Activated naive CD4-positive, alpha-beta T cell treated with anti-CD3 and anti-CD28 coated beads, Interleukin-2, amount 50 U/mL, for 72 hours (primary cell): ENCODE results near the gene ZCCHC13. TPM values are rescaled to one million over a fixed set of nuclear protein-coding genes. Genes with fewer than 3 reads are reported as not detected.
"Not testable (repeated sequence)": the region's sequence is repeated elsewhere in the genome, so short reads cannot be mapped to it uniquely, and the experiment has no call there.

Source experiments
- ATAC-seq, 2 donors: fragments of 150-1000 bp; cut with Tn5 transposase; 2 replicates each; pipeline ENCODE4 v1.10.0; 2021; ENCODE audit warnings: mild to moderate bottlenecking in 2 of 2, moderate library complexity in 2 of 2
- DNase-seq, 2 donors: peaks; one replicate each; pipeline ENCODE4 v3.0.0; 2021 to 2022; ENCODE audit warnings: low spot score in 2 of 2
- H3K27ac Mint-ChIP-seq, 2 donors: one replicate each; pipeline ENCODE4 v1.8.0; 2022; ENCODE audit warnings: mild to moderate bottlenecking in 2 of 2, mixed read lengths in 2 of 2
- H3K36me3 Mint-ChIP-seq, 2 donors: one replicate each; pipeline ENCODE4 v1.8.0; 2022; ENCODE audit warnings: mixed read lengths in 2 of 2
- H3K9me3 Mint-ChIP-seq, 2 donors: one replicate each; pipeline ENCODE4 v1.8.0; 2022; ENCODE audit warnings: mixed read lengths in 2 of 2
- total RNA-seq, 2 donors: library from RNA; stranded (reverse); gene quantifications; one replicate each; pipeline ENCODE4 v1.2.3, GENCODE V29; 2022

The ZCCHC13 gene
- total RNA-seq = not detected

DNA sequence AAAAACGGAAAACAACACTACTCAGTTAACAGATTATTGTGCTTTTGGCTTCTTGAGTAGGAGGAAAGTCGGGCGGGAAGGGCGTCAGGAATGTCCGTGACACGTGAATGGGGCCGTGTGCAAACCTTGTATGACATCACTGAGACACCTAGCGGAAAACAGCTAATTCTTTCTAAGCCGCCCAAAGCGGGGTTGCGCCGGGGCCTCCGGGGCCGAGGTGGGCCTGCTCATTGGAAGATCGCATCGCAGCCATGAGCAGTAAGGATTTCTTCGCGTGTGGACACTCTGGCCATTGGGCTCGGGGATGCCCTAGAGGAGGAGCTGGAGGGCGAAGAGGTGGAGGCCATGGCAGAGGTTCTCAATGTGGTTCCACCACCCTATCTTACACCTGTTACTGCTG lies at the start of gene ZCCHC13:
Gene ZCCHC13 (plus strand): TSS at position 165 of the 400 bp plus-strand sequence. CDS start 87 bp downstream, at position 252.
- Mint-ChIP-seq H3K27ac (no peak within 1 kb of the TSS), H3K9me3 (no peaks in the 10 kb centered on the region), H3K36me3 (no peaks in the 10 kb centered on the region)
- ATAC-seq = no peak
- DNase-seq = no peak

DNA sequence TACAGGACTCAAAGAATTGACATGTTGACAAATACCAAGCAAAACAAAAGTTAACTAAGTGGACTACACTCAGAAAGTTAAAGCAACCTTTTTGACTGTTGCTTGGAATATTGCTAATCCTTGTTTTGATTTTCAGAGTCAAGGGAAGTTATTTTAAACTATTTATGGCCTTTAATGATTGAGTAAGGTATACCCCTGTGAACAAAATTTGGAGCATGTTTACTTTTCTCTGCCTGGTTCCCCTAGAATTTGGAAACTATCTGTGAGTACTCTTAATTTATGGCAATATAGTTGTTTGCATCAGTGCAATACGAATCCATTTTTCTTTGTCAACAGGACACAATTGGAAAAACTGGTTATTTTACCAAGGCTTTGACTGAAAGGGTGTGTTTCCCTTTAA lies 45.9 kb upstream of the ZCCHC13 start:
- H3K36me3 Mint-ChIP-seq = peaks cover 5 to 22% of the 10 kb centered on the region in 2 donors
- not testable (repeated sequence) for DNase-seq, ATAC-seq, H3K9me3 Mint-ChIP-seq, H3K27ac Mint-ChIP-seq

DNA sequence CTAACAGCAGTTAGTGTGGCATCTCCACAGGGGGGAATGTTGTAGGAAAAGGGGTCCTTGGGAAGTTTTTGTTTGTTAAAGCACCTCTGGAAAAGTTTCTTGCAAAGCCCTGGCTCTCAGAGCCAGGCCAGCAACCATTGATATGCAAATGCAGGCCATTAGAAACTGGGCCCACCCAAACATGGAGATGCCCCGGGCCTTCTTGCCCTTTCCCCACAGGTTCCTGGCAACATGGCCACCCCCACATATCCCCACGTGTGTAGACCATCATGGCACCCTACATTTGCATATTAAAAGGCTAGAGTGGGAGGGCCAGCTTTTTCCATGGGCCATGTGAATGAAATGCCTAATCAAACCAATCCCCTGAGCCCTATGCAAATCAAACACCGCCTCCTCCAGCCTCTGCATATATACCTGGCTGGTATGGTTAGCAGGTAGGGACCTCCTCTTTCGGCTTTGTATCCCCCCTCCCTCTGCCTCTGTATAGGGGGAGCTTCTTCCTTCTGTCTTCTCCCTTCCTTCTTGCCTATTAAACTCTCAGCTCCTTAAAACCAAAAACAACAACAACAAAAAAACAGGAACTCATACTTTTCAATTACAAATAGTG lies 44.0 kb upstream of the ZCCHC13 start:
- DNase-seq = no peak
- Mint-ChIP-seq H3K27ac (peak overlapping the region in 1 of 2 donors; percentile 51), H3K36me3 (peaks cover 5 to 22% of the 10 kb centered on the region in 2 donors), H3K9me3 (no peaks in the 10 kb centered on the region)
- ATAC-seq = no peak

DNA sequence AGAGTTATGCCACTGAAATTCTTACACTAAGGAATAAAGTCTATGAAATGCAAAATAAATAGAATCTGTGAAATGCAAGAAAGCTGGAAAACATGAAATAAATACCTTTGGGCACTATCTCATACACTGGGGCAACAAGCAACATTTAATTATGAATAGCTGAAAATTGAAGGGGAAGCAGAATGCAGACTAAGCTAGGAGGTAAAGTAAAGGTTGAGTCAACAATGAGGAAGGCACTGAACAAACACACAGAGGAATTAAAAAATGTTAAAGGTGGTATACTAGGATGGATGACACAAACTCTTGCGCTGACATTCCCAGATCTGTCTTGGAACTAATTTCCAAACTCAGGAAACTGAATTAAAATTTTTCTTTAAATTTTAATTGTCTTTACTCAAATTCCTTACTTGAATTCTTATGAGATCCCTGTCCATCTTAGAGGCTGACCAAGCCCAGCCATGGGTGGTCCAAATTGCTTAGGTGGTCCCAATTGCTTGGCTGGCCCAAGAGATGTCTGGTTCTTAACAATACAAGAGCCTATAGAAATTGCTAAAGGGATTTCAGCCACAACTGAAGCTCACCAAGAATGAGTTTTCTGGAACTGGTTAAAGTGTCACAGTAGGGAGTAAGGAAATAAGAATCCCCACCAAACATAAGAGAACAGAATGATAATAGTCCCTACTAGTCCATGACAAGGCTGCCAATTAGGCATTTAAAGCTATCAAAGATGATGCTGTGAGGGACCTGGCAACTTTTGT lies 41.3 kb upstream of the ZCCHC13 start:
- H3K27ac Mint-ChIP-seq = no peak overlapping the region
- no peak for DNase-seq

DNA sequence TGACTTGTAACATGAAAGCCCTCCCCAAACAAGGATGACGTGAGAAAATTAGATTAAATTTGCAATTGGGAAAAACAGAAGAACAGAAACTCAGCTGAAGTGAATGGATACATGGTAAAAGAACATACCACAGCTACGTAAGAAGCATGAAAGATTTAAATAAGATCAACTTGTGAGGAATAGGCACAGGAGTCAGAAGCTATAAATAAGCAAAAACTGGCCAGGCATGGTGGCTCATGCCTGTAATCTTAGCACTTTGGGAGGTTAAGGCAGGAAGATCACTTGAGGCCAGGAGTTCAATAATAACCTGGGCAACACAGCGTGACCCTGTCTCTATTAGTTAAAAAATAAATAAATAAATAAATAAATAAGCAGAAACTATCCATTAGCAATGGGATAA lies 33.6 kb upstream of the ZCCHC13 start:
- H3K9me3 Mint-ChIP-seq = no peaks in the 10 kb centered on the region
- peaks cover 6% of the 10 kb centered on the region in 2 donors for H3K36me3 Mint-ChIP-seq
- ATAC-seq = no peak
- H3K27ac Mint-ChIP-seq = peak overlapping the region in 1 of 2 donors; percentile 15
- DNase-seq = no peak

More for the DNA sequence above, 41.3 kb upstream of the ZCCHC13 start:
- H3K9me3 Mint-ChIP-seq = no peaks in the 10 kb centered on the region
- ATAC-seq = no peak
- H3K36me3 Mint-ChIP-seq = peaks cover 5 to 15% of the 10 kb centered on the region in 2 donors

DNA sequence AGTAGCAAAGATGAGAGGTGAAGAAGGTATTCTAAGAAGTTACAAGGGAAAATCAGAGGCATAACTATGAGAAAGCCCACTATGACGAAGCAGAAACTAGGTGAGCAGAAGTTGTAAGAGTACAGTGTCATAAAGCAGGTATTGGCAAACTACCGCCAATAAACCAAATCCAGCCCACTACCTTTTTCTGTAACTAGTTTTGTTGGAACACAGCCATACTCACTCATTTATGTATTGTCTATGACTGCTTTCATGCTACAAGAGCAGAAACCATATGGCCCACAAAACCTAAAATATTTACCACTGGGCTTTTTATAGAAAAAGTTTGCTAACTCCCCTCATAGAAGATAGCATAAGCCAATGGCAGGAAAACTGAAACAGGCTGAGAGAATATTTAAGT lies 31.8 kb upstream of the ZCCHC13 start:
- peaks cover 6% of the 10 kb centered on the region in 2 donors for H3K36me3 Mint-ChIP-seq
- no peaks in the 10 kb centered on the region for H3K9me3 Mint-ChIP-seq
- peak; percentile 18 to 90 for ATAC-seq
- no peak for DNase-seq
- H3K27ac Mint-ChIP-seq = no peak overlapping the region

DNA sequence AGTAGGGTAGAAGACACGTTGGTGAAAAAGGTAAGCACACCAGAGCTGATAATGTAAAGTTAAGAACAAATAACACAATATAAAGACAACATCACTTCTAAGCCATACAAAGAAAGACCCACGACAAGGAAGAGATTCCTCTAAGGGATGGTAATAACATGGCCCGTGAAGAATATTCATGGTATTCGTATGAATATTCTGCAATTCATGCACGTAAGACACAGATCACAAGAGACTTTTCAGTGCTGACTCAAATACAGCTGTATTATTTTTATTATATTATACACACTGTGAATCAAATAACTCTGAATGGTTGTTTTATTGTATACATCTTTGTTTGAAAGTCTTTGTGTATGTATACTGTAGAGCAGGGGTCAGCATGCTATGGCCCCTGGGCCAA lies 29.5 kb upstream of the ZCCHC13 start:
- H3K36me3 Mint-ChIP-seq = peaks cover 6 to 12% of the 10 kb centered on the region in 2 donors
- no peak overlapping the region for H3K27ac Mint-ChIP-seq
- DNase-seq (no peak), ATAC-seq (no peak)
- H3K9me3 Mint-ChIP-seq = no peaks in the 10 kb centered on the region

DNA sequence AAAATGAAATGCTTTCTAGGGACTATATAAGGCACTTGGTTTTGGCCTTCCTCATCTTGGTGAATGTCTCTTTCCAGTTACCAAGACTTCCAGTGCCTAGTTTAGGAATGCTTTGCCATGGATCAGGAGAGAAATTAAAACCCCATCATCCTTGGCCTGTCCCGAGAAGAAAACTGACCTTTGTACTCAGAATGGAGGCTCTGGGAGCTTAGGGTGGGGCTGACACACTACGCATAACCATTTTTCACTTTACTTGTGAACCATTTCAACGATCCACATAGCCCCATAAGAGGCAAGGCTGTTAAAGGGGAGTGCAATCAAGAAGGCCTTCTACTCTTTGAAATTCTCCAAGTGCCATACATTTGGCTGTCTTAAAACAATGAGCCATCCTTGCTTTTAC lies 26.7 kb upstream of the ZCCHC13 start:
- no peak for DNase-seq
- no peak for ATAC-seq
- Mint-ChIP-seq H3K36me3 (peaks cover 0 to 16% of the 10 kb centered on the region in 2 donors), H3K9me3 (no peaks in the 10 kb centered on the region), H3K27ac (no peak overlapping the region)

DNA sequence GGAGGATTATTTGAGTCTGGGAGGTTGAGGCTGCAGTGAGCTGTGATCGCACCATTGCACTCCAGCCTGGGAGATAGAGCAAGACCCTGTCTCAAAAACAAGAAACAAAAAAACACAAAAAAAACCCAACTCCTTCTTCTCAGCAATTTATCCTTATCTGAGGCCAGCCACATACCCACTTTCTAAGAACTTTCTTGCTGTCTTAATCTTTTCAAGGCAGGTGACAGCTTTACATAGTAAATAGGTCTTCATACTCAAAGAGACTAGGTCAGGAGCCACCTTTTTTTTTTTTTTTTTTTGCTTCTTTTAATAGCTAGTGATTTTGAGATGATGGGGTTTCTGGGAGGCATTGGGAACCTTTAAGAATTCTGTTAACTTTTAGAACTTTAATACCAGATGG lies 26.1 kb upstream of the ZCCHC13 start:
- no peak overlapping the region for H3K27ac Mint-ChIP-seq
- DNase-seq = no peak
- peaks cover 0 to 16% of the 10 kb centered on the region in 2 donors for H3K36me3 Mint-ChIP-seq
- no peaks in the 10 kb centered on the region for H3K9me3 Mint-ChIP-seq
- no peak for ATAC-seq

DNA sequence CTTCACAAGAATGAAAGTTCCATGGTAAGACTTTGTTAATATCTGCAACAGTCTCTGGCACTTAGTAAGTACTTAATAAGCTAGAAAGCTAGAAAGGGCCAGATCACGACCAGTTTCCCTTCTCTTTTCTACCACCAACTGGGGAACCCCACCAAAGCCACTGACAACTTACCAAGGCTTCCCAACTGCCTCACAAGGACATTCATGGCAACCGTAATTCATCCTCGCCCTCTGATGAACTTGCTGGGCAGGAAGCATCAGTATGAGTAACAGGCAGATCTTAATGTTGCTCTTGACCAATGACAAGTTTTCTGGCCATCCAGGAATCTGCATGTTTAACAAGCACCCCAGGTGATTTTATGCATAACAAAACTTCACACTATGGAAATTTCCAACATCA lies 23.2 kb upstream of the ZCCHC13 start:
- Mint-ChIP-seq H3K27ac (no peak overlapping the region), H3K36me3 (peaks cover 0 to 16% of the 10 kb centered on the region in 2 donors), H3K9me3 (no peaks in the 10 kb centered on the region)
- no peak for DNase-seq
- no peak for ATAC-seq

DNA sequence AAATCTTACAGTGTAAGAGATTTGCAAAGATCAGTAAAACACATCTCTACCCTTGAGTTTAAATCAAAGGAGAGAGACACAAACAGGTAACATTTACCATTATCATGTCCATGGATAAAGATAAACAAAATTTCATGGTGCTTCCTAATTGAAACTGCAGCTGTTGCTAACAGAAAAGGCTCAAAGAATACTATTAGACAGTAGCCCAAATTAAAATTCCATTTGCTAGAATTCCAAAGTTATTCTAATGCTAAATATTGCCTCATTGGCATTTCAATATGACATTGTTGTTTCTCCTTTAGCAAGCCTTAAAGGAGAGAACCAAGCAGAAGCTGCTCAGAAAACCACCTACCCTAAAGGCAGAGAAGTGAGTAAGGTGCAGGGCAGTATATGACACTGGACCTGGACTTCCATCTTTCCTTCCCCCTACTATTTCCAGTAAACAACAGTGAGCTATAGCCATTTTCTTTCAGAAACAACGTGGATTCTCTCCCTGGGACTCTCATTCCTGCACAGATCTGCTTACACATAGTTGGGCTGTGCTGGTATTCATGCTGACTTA lies 19.5 kb upstream of the ZCCHC13 start:
- Mint-ChIP-seq H3K36me3 (peaks cover 0 to 24% of the 10 kb centered on the region in 2 donors), H3K9me3 (no peaks in the 10 kb centered on the region), H3K27ac (no peak overlapping the region)
- DNase-seq (no peak), ATAC-seq (no peak)

DNA sequence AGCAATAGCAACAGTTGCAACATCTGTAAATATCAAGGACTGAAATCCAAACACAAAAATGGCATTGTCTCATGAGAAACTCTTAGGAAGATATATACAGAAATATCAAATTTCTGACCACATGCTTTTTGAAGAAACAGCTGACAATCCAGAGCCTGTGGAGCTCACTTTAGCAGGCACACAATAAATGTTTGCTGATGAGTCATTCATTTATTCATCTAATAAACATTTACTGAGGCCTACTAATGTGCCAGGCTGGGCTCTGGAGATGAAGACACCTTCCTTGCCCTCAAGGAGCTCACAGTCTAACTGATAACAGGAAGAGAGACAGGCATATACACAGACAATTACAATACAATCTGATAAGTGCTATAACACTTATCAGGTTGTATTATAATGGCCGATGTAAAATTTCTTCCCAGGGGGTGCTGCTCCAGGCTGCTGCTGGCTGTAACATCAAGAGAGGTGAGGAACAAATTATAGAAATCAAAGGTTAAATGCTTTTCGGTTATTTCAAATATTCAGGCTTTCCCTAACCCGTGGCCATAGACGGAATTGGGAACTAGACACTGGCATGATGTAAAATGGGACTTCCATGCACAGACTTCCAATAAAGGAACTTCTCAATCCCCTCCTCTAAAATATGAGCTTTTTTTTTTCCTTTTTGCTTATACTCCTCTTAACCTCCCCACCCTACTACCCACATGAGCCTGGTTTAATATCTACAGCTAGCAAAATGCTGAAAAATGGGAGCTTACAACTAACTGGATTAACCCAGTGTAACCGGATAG lies 16.8 kb upstream of the ZCCHC13 start:
- H3K36me3 Mint-ChIP-seq = peaks cover 12 to 27% of the 10 kb centered on the region in 2 donors
- no peak for ATAC-seq
- no peak overlapping the region for H3K27ac Mint-ChIP-seq

DNA sequence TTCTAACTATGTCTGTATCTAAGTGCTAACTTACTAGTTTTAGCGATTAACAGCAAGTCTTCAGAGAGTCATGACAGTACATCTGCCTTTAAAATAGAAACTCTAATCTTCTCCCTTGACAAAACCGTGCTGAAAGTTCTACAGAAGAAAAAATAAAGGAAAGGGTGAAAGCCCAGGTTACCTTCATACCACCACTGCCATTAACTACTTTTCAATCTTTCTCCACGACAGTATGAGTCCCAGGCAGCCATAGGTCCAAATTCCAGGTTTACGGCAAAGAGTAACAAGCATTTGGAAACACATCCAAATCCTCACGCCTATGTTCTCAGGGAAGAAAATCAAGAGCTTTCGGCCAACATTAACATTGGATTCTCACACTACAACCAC lies 12.4 kb upstream of the ZCCHC13 start:
- no peak for DNase-seq
- Mint-ChIP-seq H3K27ac (peak overlapping the region; percentile 99), H3K9me3 (no peaks in the 10 kb centered on the region), H3K36me3 (peaks cover 19 to 27% of the 10 kb centered on the region in 2 donors)
- ATAC-seq = no peak

More for the DNA sequence above, 16.8 kb upstream of the ZCCHC13 start:
- DNase-seq = no peak
- H3K9me3 Mint-ChIP-seq = no peaks in the 10 kb centered on the region

DNA sequence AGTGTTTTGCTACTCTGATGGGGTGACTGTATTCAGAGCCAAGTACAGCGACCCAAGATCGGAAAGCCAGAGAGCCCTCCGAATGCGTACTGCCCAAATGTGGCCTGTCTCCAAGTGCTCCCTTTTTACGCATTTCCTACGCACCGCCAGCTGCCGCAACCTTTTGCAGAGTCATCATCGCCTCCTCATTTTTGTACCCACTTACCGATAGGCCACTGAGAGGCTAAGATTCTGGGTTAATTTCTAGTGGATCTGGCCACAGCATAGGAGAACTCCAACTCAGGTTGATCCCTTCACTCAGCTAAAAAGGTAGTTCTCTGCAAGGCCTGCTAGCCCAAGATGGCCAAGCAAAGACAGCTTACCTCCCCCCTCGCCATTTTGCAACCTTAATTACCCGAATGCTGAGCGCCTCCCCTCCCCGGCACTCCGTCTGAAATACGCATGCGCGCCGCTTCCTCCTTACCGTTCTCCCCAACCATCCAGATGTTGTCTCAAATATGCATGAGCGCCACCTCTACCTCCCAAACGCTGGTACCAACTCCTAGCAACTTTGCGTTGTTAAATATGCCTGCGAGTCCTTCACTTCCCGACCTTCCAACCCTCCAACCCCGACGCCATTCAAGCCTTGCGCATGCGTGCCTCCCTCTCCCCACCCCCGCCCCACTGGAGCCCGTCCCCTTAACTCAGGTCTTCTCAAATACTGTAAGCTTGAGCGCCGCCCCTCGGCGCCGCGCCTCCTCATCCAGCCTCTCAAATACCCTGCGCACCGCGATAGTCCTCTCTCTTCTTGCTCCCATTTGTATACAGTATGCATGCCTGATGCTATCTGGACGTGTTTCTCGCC lies 11.8 kb upstream of the ZCCHC13 start:
- peak; percentile 67 to 78 for DNase-seq
- ATAC-seq = peak; percentile 86 to 90
- Mint-ChIP-seq H3K9me3 (no peaks in the 10 kb centered on the region), H3K36me3 (peaks cover 19 to 27% of the 10 kb centered on the region in 2 donors), H3K27ac (peak overlapping the region; percentile 99)

DNA sequence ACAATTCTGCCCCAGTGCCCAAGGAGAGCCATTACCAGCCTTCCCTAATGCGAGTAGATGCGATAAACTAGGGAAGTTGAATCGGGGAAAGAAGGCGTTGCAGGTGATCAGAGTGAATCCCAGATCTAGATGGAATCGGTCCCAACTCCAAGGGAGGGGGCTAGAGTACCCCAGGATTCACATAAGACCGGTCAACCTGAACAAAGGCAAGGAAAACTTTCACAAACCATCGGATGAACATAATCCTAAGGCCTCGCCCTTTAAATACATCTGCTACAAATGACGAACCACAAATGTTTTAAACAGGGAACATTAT lies 11.2 kb upstream of the ZCCHC13 start:
- H3K9me3 Mint-ChIP-seq = no peaks in the 10 kb centered on the region

DNA sequence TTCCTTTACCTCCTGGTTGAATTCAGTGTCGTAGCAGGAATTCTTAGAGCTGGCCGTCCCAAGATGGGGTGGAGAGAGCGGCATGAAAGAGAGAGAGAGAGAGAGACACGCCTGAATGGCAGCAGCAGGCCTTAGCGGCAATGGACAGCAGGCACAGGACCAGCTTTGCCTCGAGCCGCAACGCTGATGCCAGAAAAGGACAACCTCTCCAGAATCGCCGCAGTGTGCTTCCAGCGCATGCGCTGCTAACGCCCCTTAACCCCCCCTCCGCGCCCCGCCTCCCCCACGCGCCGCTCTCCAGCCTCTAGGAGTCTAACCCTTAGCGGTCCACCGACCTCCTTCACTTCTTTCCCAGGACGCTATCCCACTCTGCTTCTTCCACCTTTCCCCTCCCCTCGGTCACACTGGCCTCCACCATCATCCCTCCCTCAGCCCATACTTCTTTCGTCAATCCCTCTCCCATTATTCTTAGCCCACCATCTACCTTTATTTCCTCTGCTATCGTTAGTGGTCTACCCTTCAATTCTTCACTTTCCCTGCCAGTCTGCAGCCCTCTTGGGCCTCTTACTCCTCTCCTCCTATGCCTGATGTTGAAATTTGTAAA lies 10.5 kb upstream of the ZCCHC13 start:
- H3K27ac Mint-ChIP-seq = peak overlapping the region; percentile 95 to 99
- ATAC-seq (peak; percentile 39 to 60), DNase-seq (peak; percentile 41 to 62)
- no peaks in the 10 kb centered on the region for H3K9me3 Mint-ChIP-seq
- H3K36me3 Mint-ChIP-seq = peaks cover 19 to 21% of the 10 kb centered on the region in 2 donors

More for the DNA sequence above, 11.2 kb upstream of the ZCCHC13 start:
- H3K27ac Mint-ChIP-seq = peak overlapping the region; percentile 99
- H3K36me3 Mint-ChIP-seq = peaks cover 19 to 27% of the 10 kb centered on the region in 2 donors
- DNase-seq = no peak
- ATAC-seq = no peak
